Spleen (tissue), 11 donors: ENCODE measurements around the gene VSTM2L. TPM values are rescaled to one million over a fixed set of nuclear protein-coding genes. Genes with fewer than 3 reads are reported as not detected.

Experiments used
- DNase-seq: peaks from one replicate; pipeline ENCODE4 v3.0.0-alpha.2; 2020
- H3K27ac ChIP-seq, 8 donors: fragments of 200-600 bp; sonication (generic) in 7 of 8; 1 replicate in 4 of 8; 2 replicates in 4 of 8; pipeline versions ENCODE4 v1.5.0 to v1.8.0; 2016 to 2021; ENCODE audit warnings: inconsistent platforms in 4 of 8, mild to moderate bottlenecking in 4 of 8, moderate library complexity in 1 of 8
- H3K27me3 ChIP-seq, 7 donors: fragments of 200-600 bp; sonication (generic) in 6 of 7; replicated peaks in 1 of 7; 1 replicate in 4 of 7; 2 replicates in 3 of 7; pipeline versions ENCODE4 v1.5.0 to v1.8.0; 2016 to 2021; ENCODE audit warnings: inconsistent platforms in 3 of 7, mild to moderate bottlenecking in 1 of 7
- H3K36me3 ChIP-seq, 6 donors: fragments of 200-600 bp; sonication (generic) in 5 of 6; 1 replicate in 4 of 6; 2 replicates in 2 of 6; pipeline versions ENCODE4 v1.5.0 to v1.8.0; 2016 to 2021; ENCODE audit warnings: inconsistent platforms in 2 of 6
- H3K4me1 ChIP-seq, 6 donors: fragments of 200-600 bp; sonication (generic) in 5 of 6; 1 replicate in 3 of 6; 2 replicates in 3 of 6; pipeline versions ENCODE4 v1.5.0 to v1.8.0; 2016 to 2021; ENCODE audit warnings: inconsistent platforms in 3 of 6
- H3K4me3 ChIP-seq, 8 donors: fragments of 200-600 bp; sonication (generic) in 7 of 8; 1 replicate in 4 of 8; 2 replicates in 4 of 8; pipeline versions ENCODE4 v1.5.0 to v1.8.0; 2016 to 2021; ENCODE audit warnings: inconsistent platforms in 4 of 8, mild to moderate bottlenecking in 4 of 8, moderate library complexity in 2 of 8
- H3K9me3 ChIP-seq, 8 donors: fragments of 200-600 bp; sonication (generic) in 7 of 8; 1 replicate in 4 of 8; 2 replicates in 4 of 8; pipeline versions ENCODE4 v1.5.0 to v1.8.0; 2016 to 2021; ENCODE audit warnings: inconsistent platforms in 4 of 8
- POLR2A ChIP-seq, 3 donors: fragments of 450-650 bp; IDR thresholded peaks; one replicate each; pipeline ENCODE4 v1.5.1; 2017; ENCODE audit warnings: antibody characterized with exemption in 3 of 3, mild to moderate bottlenecking in 1 of 3
- POLR2AphosphoS5 ChIP-seq, 3 donors: sonication (generic); formaldehyde crosslinking; IDR thresholded peaks; one replicate each; pipeline ENCODE4 v1.5.1; 2017; ENCODE audit warnings: antibody characterized with exemption in 3 of 3
- WGBS, 5 donors: extraction: QIAGEN DNeasy Blood & Tissue Kit in 3 of 5; methylation state at CpG; one replicate each; pipeline versions ENCODE4 v1.1.5 to v1.1.7; 2013 to 2018; 5-methylcytosine and 5-hydroxymethylcytosine counted together
- intact Hi-C: fragments of 100-400 bp; cut with DNase I; formaldehyde crosslinking; loops from one replicate; pipeline ENCODE4 v1.15.0; 2023; ENCODE audit warnings: low total_unique reads
- polyA plus RNA-seq, 3 donors: library from polyadenylated mRNA; stranded (reverse); fragments of 200-250 nt; gene quantifications; one replicate each; pipeline ENCODE4 v1.2.1, GENCODE V29; 2013
- total RNA-seq, 7 donors: library from RNA; depleted of rRNA in 3 of 7; stranded (reverse); fragments of >200 nt in 3 of 7; fragmentation: NEBNext Ultra II Directional in 4 of 7; extraction: Animal tissue kit (Norgen Biotek cat#: 25700) in 4 of 7; gene quantifications; one replicate each; pipeline versions ENCODE4 v1.1.0 to v1.2.1, GENCODE V29; 2016 to 2021
- TF ChIP-seq, protein P1 (sequence below), 11 experiments: fragments of 200-600 bp in 7 of 11; fragments of 450-650 bp in 4 of 11; sonication (generic) in 4 of 11; IDR thresholded peaks in 8 of 11; conservative IDR thresholded peaks in 3 of 11; 1 replicate in 7 of 11; 2 replicates in 4 of 11; pipeline versions ENCODE4 v1.4.0 to v1.8.0; 2016 to 2021; ENCODE audit warnings: antibody characterized with exemption in 11 of 11, inconsistent platforms in 4 of 11, mild to moderate bottlenecking in 1 of 11
- donor health status: healthy with polysubstance abuse.
- donor health status: DM: no; HTN: no; CAD: no; lungs with moderate emphysema.
- donor health status: DM: no; HTN: no; CAD: no.
- donor health status: Bipolar disorder and iron deficiency.
- donor health status: healthy.
- donor health status: DM: no; HTN: no; CAD: no.
- donor health status: DM: yes; HTN: yes; CAD: no.

The VSTM2L gene
- total and polyA plus RNA-seq, 10 donors: 1.7 to 88.7 (median 24.6) TPM

DNA sequence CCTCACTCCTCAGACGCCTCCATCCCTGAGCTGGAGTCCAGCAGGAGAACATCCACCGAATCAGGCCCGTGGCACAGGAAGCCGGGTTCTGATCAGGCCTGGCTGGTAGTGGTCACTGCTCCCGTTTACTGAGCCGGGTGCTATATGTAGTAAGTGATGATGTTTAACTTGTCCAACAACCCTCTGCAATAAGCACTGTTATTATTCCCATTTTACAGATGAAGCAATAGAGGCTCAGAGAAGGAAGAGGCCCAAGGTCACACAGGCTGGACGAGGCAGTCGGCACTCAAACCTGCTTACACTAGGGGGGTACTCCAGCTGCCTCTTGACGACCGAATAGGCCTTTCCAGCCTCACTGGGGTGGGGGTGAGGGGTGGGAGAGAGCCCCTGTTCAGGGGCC is 14.3 kb upstream of the VSTM2L start:
- TF ChIP-seq POLR2AphosphoS5 (IDR thresholded peaks at IDR 0.05) (no peak), POLR2A (IDR thresholded peaks at IDR 0.05) (no peak)
- TF ChIP-seq, protein P1, sequence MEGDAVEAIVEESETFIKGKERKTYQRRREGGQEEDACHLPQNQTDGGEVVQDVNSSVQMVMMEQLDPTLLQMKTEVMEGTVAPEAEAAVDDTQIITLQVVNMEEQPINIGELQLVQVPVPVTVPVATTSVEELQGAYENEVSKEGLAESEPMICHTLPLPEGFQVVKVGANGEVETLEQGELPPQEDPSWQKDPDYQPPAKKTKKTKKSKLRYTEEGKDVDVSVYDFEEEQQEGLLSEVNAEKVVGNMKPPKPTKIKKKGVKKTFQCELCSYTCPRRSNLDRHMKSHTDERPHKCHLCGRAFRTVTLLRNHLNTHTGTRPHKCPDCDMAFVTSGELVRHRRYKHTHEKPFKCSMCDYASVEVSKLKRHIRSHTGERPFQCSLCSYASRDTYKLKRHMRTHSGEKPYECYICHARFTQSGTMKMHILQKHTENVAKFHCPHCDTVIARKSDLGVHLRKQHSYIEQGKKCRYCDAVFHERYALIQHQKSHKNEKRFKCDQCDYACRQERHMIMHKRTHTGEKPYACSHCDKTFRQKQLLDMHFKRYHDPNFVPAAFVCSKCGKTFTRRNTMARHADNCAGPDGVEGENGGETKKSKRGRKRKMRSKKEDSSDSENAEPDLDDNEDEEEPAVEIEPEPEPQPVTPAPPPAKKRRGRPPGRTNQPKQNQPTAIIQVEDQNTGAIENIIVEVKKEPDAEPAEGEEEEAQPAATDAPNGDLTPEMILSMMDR (IDR thresholded peaks at IDR 0.05 in 8 of 11, conservative IDR thresholded peaks at IDR 0.05 in 3 of 11): no peak
- Histone ChIP-seq H3K27ac (no peak overlapping the region), H3K4me1 (peaks cover 0 to 23% (median 18%) of the 10 kb centered on the region in 6 donors), H3K27me3 (no peaks in the 10 kb centered on the region), H3K4me3 (no peak overlapping the region), H3K36me3 (no peaks in the 10 kb centered on the region), H3K9me3 (no peaks in the 10 kb centered on the region)
- 90 to 95% (median 93%) methylated on average over 10 of the region's 10 CpGs for WGBS, 5 donors
- DNase-seq: no peak
- intact Hi-C loops: no loop called here

DNA sequence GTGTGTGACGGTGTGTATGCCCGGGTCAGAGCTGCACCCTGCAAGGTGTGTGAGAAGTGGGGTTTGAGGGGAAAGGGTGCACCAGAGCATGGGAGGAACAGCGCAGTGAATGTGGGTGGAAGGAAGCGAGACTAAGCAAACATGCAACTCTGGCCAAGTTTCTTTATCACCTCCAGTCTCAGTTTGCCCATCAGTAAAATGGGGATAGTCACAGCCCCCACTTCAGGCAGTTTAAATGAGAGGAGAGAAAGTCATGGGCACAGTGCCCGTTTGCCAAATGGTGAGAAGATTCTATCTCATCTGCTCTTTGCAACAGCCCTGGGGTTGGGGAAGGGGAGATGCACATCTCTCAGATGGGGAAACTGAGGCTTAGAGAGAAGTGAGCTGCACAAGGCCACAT is 12.8 kb upstream of the VSTM2L start:
- Histone ChIP-seq H3K4me3 (no peak overlapping the region), H3K27ac (no peak overlapping the region), H3K36me3 (no peaks in the 10 kb centered on the region), H3K27me3 (no peaks in the 10 kb centered on the region), H3K4me1 (peaks cover 0 to 23% (median 18%) of the 10 kb centered on the region in 6 donors), H3K9me3 (no peaks in the 10 kb centered on the region)
- TF ChIP-seq POLR2AphosphoS5 (IDR thresholded peaks at IDR 0.05): no peak
- no peak for TF ChIP-seq POLR2A (IDR thresholded peaks at IDR 0.05)
- TF ChIP-seq, protein P1 (IDR thresholded peaks at IDR 0.05 in 8 of 11, conservative IDR thresholded peaks at IDR 0.05 in 3 of 11): no peak
- WGBS, 5 donors: 78 to 91% (median 85%) methylated on average over 5 of the region's 5 CpGs
- intact Hi-C loops: no loop called here
- no peak for DNase-seq

DNA sequence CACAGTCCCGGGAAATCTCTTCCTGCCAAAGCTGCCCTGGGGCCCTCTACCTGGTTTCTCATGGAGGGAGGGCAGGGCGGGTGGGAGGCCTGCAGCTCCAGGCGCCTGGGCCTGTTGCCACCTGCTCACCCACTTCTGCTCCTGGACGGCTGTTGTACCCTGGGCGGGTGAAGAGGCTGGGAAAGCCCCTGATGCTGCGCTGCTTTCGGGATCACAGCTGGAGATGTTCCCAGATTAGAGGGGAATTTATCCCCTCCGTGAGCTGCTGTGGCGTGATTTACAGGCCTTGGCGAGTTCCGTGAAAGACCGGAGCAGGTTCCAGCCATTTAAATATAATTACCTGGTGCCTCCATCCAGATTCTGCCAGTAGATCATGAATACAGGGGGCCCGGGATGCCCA is 12.3 kb upstream of the VSTM2L start:
- WGBS, 5 donors: 83 to 87% (median 83%) methylated on average over 13 of the region's 13 CpGs
- DNase-seq: no peak
- TF ChIP-seq, protein P1 (IDR thresholded peaks at IDR 0.05 in 8 of 11, conservative IDR thresholded peaks at IDR 0.05 in 3 of 11): no peak
- TF ChIP-seq POLR2AphosphoS5 (IDR thresholded peaks at IDR 0.05) (no peak), POLR2A (IDR thresholded peaks at IDR 0.05) (no peak)
- intact Hi-C loops: no loop called here
- Histone ChIP-seq H3K4me3 (no peak overlapping the region), H3K27me3 (no peaks in the 10 kb centered on the region), H3K4me1 (peaks cover 0 to 23% (median 18%) of the 10 kb centered on the region in 6 donors), H3K9me3 (no peaks in the 10 kb centered on the region), H3K36me3 (no peaks in the 10 kb centered on the region), H3K27ac (no peak overlapping the region)

DNA sequence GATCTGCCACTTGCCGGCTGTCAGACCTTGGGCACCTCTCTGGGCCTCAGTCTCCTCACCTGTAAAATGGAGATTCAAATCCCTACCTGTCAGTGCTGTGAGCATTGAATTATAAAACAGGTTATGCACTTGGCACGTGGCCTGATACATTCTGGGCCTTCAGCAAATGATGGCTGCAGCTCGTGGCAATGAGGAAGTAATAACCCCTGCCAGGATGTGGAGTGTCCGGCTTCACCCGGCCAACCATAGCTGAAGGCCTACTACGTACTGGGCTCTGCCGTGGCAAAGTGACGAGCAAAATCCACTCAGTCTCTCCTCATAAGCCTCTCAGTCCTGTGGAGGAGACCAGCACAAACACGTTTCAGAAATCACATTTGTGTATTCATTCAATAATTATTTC is 10.9 kb upstream of the VSTM2L start:
- TF ChIP-seq POLR2A (IDR thresholded peaks at IDR 0.05) (no peak), POLR2AphosphoS5 (IDR thresholded peaks at IDR 0.05) (no peak)
- TF ChIP-seq, protein P1 (IDR thresholded peaks at IDR 0.05 in 8 of 11, conservative IDR thresholded peaks at IDR 0.05 in 3 of 11): no peak
- no peak for DNase-seq
- Histone ChIP-seq H3K9me3 (no peaks in the 10 kb centered on the region), H3K4me1 (peaks cover 1 to 22% (median 13%) of the 10 kb centered on the region in 6 donors), H3K4me3 (no peak overlapping the region), H3K27ac (no peak overlapping the region), H3K36me3 (no peaks in the 10 kb centered on the region), H3K27me3 (no peaks in the 10 kb centered on the region)
- intact Hi-C loops: no loop called here
- WGBS, 5 donors: 41 to 50% (median 47%) methylated on average over 9 of the region's 9 CpGs
